Stimulated activated CD4-positive, alpha-beta T cell treated with anti-CD3 and anti-CD28 coated beads, Interleukin-4, amount 100 ng/mL, for 4 hours (primary cell): ENCODE data around the gene COL4A1.

Experiments used
- DNase-seq, 2 experiments: peaks; one replicate each; pipeline ENCODE4 v3.0.0-alpha.2; 2020

The COL4A1 gene

GRCh38 chr13:110308656-110309359, 1.9 kb upstream of the COL4A1 start:
- no peak for DNase-seq

- no peak for DNase-seq
Measured at GRCh38 chr13:110307767-110308655, 1.1 kb upstream of the COL4A1 start.

- no peak for DNase-seq
Measured at GRCh38 chr13:110306340-110306959, 507 bp downstream of the COL4A1 start.

- no peak for DNase-seq
Measured at GRCh38 chr13:110305949-110306339, 1.0 kb downstream of the COL4A1 start.

GRCh38 chr13:110305544-110305943, 1.4 kb downstream of the COL4A1 start:
- DNase-seq: no peak

GRCh38 chr13:110305001-110305400, 2.0 kb downstream of the COL4A1 start:
- DNase-seq: no peak

GRCh38 chr13:110304256-110304655, 2.7 kb downstream of the COL4A1 start:
- no peak for DNase-seq

- DNase-seq: no peak
Measured at GRCh38 chr13:110303644-110304043, 3.3 kb downstream of the COL4A1 start.

- DNase-seq: no peak
Measured at GRCh38 chr13:110302997-110303396, 4.0 kb downstream of the COL4A1 start.

- no peak for DNase-seq
Measured at GRCh38 chr13:110301606-110302553, 5.1 kb downstream of the COL4A1 start.

- no peak for DNase-seq
Measured at GRCh38 chr13:110301083-110301482, 5.9 kb downstream of the COL4A1 start.

- no peak for DNase-seq
Measured at GRCh38 chr13:110300090-110300815, 6.7 kb downstream of the COL4A1 start.

GRCh38 chr13:110299283-110299840, 7.6 kb downstream of the COL4A1 start:
- DNase-seq: no peak

- no peak for DNase-seq
Measured at GRCh38 chr13:110298505-110299282, 8.3 kb downstream of the COL4A1 start.

GRCh38 chr13:110297766-110298504, 9.0 kb downstream of the COL4A1 start:
- DNase-seq: no peak

GRCh38 chr13:110297011-110297410, 9.9 kb downstream of the COL4A1 start:
- DNase-seq: no peak

- no peak for DNase-seq
Measured at GRCh38 chr13:110294622-110295021, 12.3 kb downstream of the COL4A1 start.

GRCh38 chr13:110294146-110294545, 12.8 kb downstream of the COL4A1 start:
- DNase-seq: no peak

- DNase-seq: no peak
Measured at GRCh38 chr13:110293649-110294048, 13.3 kb downstream of the COL4A1 start.

- DNase-seq: no peak
Measured at GRCh38 chr13:110293037-110293436, 13.9 kb downstream of the COL4A1 start.
